ENCODE data around the gene SH3YL1.

The SH3YL1 gene

GRCh38 chr2:263774-264492 lies at the start of gene SH3YL1:
Gene SH3YL1 (minus strand): TSS chr2:264032. CDS start chr2:263984, 48 bp downstream.
- peak; percentile 48 to 54 for DNase-seq

GRCh38 chr2:310994-311393 lies 47.2 kb upstream of the SH3YL1 start:
- DNase-seq = no peak

- no peak for DNase-seq
Measured at GRCh38 chr2:309954-310510, 46.2 kb upstream of the SH3YL1 start.

- DNase-seq = no peak
Measured at GRCh38 chr2:309148-309953, 45.5 kb upstream of the SH3YL1 start.

- DNase-seq = no peak
Measured at GRCh38 chr2:305366-305765, 41.5 kb upstream of the SH3YL1 start.

GRCh38 chr2:296354-296753 lies 32.5 kb upstream of the SH3YL1 start:
- DNase-seq = no peak

- DNase-seq = no peak
Measured at GRCh38 chr2:295090-295489, 31.3 kb upstream of the SH3YL1 start.

GRCh38 chr2:290090-290722 lies 26.4 kb upstream of the SH3YL1 start:
- peak; percentile 51 to 64 for DNase-seq

GRCh38 chr2:289362-290089 lies 25.7 kb upstream of the SH3YL1 start:
- DNase-seq = peak in 1 of 2 experiments; percentile 23

- no peak for DNase-seq
Measured at GRCh38 chr2:288758-289361, 25.0 kb upstream of the SH3YL1 start.

GRCh38 chr2:287911-288757 lies 24.3 kb upstream of the SH3YL1 start, which contains the start of gene ALKAL2:
Gene ALKAL2 (minus strand): TSS chr2:288091. CDS start chr2:287835, 256 bp downstream.
- DNase-seq = no peak

GRCh38 chr2:287471-287885 lies 23.6 kb upstream of the SH3YL1 start:
- no peak for DNase-seq

GRCh38 chr2:286774-287392 lies 23.1 kb upstream of the SH3YL1 start:
- DNase-seq = no peak

GRCh38 chr2:286035-286434 lies 22.2 kb upstream of the SH3YL1 start:
- DNase-seq = no peak

- DNase-seq = no peak
Measured at GRCh38 chr2:285531-285930, 21.7 kb upstream of the SH3YL1 start.

- DNase-seq = no peak
Measured at GRCh38 chr2:284896-285492, 21.2 kb upstream of the SH3YL1 start.

- no peak for DNase-seq
Measured at GRCh38 chr2:283996-284794, 20.4 kb upstream of the SH3YL1 start.

GRCh38 chr2:282371-283263 lies 18.8 kb upstream of the SH3YL1 start:
- DNase-seq = no peak
